IPS-18c (cell line): Measurements from ENCODE around the gene CD163L1.
"Not testable (repeated sequence)": the region's sequence is repeated elsewhere in the genome, so short reads cannot be mapped to it uniquely, and the experiment has no call there.

ENCODE experiments used
- H3K4me3 ChIP-seq: 2 replicates; pipeline ENCODE4 v1.7.0; 2013; ENCODE audit warnings: low read depth, mild to moderate bottlenecking, low read length, moderate library complexity; ENCODE audit not compliant: insufficient read depth
- H3K9me3 ChIP-seq: one replicate; pipeline ENCODE4 v1.6.1; 2013; ENCODE audit warnings: mild to moderate bottlenecking, low read length, moderate library complexity; ENCODE audit not compliant: control insufficient read depth, insufficient read depth

Gene CD163L1

GRCh38 chr12:7444076-7444475 is at the start of gene CD163L1:
CD163L1 (minus strand) TSS chr12:7444153; CDS start chr12:7444127, 26 bp downstream.
- no peak within 1 kb of the TSS for H3K4me3 ChIP-seq
- no peaks in the 10 kb centered on the region for H3K9me3 ChIP-seq

- H3K4me3 ChIP-seq, result no peak overlapping the region
- no peaks in the 10 kb centered on the region for H3K9me3 ChIP-seq
Observed at GRCh38 chr12:7493006-7493405, 49.1 kb upstream of the CD163L1 start.

- H3K9me3 ChIP-seq, result no peaks in the 10 kb centered on the region
- no peak overlapping the region for H3K4me3 ChIP-seq
Observed at GRCh38 chr12:7486512-7486911, 42.6 kb upstream of the CD163L1 start.

- no peaks in the 10 kb centered on the region for H3K9me3 ChIP-seq
- H3K4me3 ChIP-seq, result no peak overlapping the region
Observed at GRCh38 chr12:7485095-7485494, 41.1 kb upstream of the CD163L1 start.

- no peak overlapping the region for H3K4me3 ChIP-seq
- H3K9me3 ChIP-seq, result no peaks in the 10 kb centered on the region
Observed at GRCh38 chr12:7483343-7483742, 39.4 kb upstream of the CD163L1 start.

- Histone ChIP-seq H3K9me3 (no peaks in the 10 kb centered on the region), H3K4me3 (no peak overlapping the region)
Observed at GRCh38 chr12:7479771-7480170, 35.8 kb upstream of the CD163L1 start.

- no peak overlapping the region for H3K4me3 ChIP-seq
- no peaks in the 10 kb centered on the region for H3K9me3 ChIP-seq
Observed at GRCh38 chr12:7472060-7472459, 28.1 kb upstream of the CD163L1 start.

- Histone ChIP-seq H3K4me3 (no peak overlapping the region), H3K9me3 (no peaks in the 10 kb centered on the region)
Observed at GRCh38 chr12:7460375-7461259, 16.7 kb upstream of the CD163L1 start.

GRCh38 chr12:7459973-7460372 is 16.0 kb upstream of the CD163L1 start:
- H3K9me3 ChIP-seq, result no peaks in the 10 kb centered on the region
- H3K4me3 ChIP-seq, result no peak overlapping the region

- H3K4me3 ChIP-seq, result no peak overlapping the region
- no peaks in the 10 kb centered on the region for H3K9me3 ChIP-seq
Observed at GRCh38 chr12:7451756-7452155, 7.8 kb upstream of the CD163L1 start.

GRCh38 chr12:7450667-7451066 is 6.7 kb upstream of the CD163L1 start:
- H3K9me3 ChIP-seq, result no peaks in the 10 kb centered on the region
- H3K4me3 ChIP-seq, result no peak overlapping the region

- Histone ChIP-seq H3K4me3 (no peak overlapping the region), H3K9me3 (no peaks in the 10 kb centered on the region)
Observed at GRCh38 chr12:7448099-7448498, 4.1 kb upstream of the CD163L1 start.

- H3K4me3 ChIP-seq, result no peak overlapping the region
- no peaks in the 10 kb centered on the region for H3K9me3 ChIP-seq
Observed at GRCh38 chr12:7444537-7444936, 584 bp upstream of the CD163L1 start.

- H3K9me3 ChIP-seq, result no peaks in the 10 kb centered on the region
- H3K4me3 ChIP-seq, result no peak overlapping the region
Observed at GRCh38 chr12:7441216-7441615, 2.7 kb downstream of the CD163L1 start.

- Histone ChIP-seq H3K4me3 (peak overlapping the region; percentile 52; the same call in 1 of the 2 replicates), H3K9me3 (no peaks in the 10 kb centered on the region)
Observed at GRCh38 chr12:7439579-7440505, 4.1 kb downstream of the CD163L1 start.

- not testable (repeated sequence) for H3K4me3 ChIP-seq, H3K9me3 ChIP-seq
Observed at GRCh38 chr12:7438291-7438995, 5.5 kb downstream of the CD163L1 start.

- not testable (repeated sequence) for H3K4me3 ChIP-seq, H3K9me3 ChIP-seq
Observed at GRCh38 chr12:7437494-7437893, 6.5 kb downstream of the CD163L1 start.
